Osteoblast (primary cell): Measurements from ENCODE around the gene VAPA. TPM values are rescaled to one million over a fixed set of nuclear protein-coding genes. Genes with fewer than 3 reads are reported as not detected.

Experiments used
- DNase-seq: peaks from one replicate; pipeline ENCODE4 v3.0.0; 2011; ENCODE audit warnings: low spot score, mixed read lengths; ENCODE audit not compliant: insufficient read length; ENCODE audit errors: missing footprints
- H2AFZ ChIP-seq: 2 replicates; pipeline ENCODE4 v1.6.0; 2011; ENCODE audit warnings: mild to moderate bottlenecking, low read length
- H3K27ac ChIP-seq: 2 replicates; pipeline ENCODE4 v1.5.1; 2011; ENCODE audit warnings: mild to moderate bottlenecking, low read depth, low read length, moderate library complexity
- H3K27me3 ChIP-seq: 2 replicates; pipeline ENCODE4 v1.6.0; 2012; ENCODE audit warnings: mild to moderate bottlenecking, control low read depth, inconsistent platforms, low read length, moderate library complexity; ENCODE audit not compliant: insufficient read depth
- H3K36me3 ChIP-seq: 2 replicates; pipeline ENCODE4 v1.5.1; 2011; ENCODE audit warnings: mild to moderate bottlenecking, low read length, control low read depth, moderate library complexity; ENCODE audit not compliant: insufficient read depth
- H3K4me1 ChIP-seq: 2 replicates; pipeline ENCODE4 v1.5.1; 2011; ENCODE audit warnings: mild to moderate bottlenecking, low read length, control low read depth, moderate library complexity; ENCODE audit not compliant: insufficient read depth
- H3K4me2 ChIP-seq: 2 replicates; pipeline ENCODE4 v1.6.0; 2011; ENCODE audit warnings: mild to moderate bottlenecking, low read length; ENCODE audit not compliant: insufficient read depth
- H3K4me3 ChIP-seq: fragments of 200-600 bp; sonication (generic); 3 replicates; pipeline ENCODE4 v1.5.1; 2012; ENCODE audit warnings: mild to moderate bottlenecking, low read length, inconsistent platforms; ENCODE audit not compliant: insufficient read depth
- H3K79me2 ChIP-seq: 2 replicates; pipeline ENCODE4 v1.6.0; 2012; ENCODE audit warnings: mild to moderate bottlenecking, low read length, control low read depth, inconsistent platforms; ENCODE audit not compliant: insufficient read depth
- H3K9me3 ChIP-seq: 2 replicates; pipeline ENCODE4 v1.5.1; 2011; ENCODE audit warnings: low read depth, low read length, control low read depth
- H4K20me1 ChIP-seq: 2 replicates; pipeline ENCODE4 v1.6.0; 2012; ENCODE audit warnings: mild to moderate bottlenecking, low read length, control low read depth; ENCODE audit not compliant: insufficient read depth
- CTCF ChIP-seq: IDR thresholded peaks from 2 replicates; pipeline ENCODE4 v1.5.1; 2011; ENCODE audit warnings: mild to moderate bottlenecking, low read depth, low read length, moderate library complexity; ENCODE audit errors: extremely low read depth
- total RNA-seq: library from RNA; depleted of rRNA; stranded (reverse); fragments of >200 nt; gene quantifications from 2 replicates; pipeline ENCODE4 v1.2.3, GENCODE V29; 2012

Gene VAPA
- total RNA-seq, 1 donor = 316 TPM

- Histone ChIP-seq H4K20me1 (peaks cover 40% of the 10 kb centered on the region), H3K36me3 (no peaks in the 10 kb centered on the region), H3K27me3 (no peaks in the 10 kb centered on the region), H3K4me3 (peak overlapping the region; percentile 92), H3K4me2 (peak overlapping the region; percentile 91), H3K9me3 (no peaks in the 10 kb centered on the region), H3K27ac (peak overlapping the region; percentile 96), H3K79me2 (peaks cover 58% of the 10 kb centered on the region), H3K4me1 (peaks cover 36% of the 10 kb centered on the region), H2AFZ (no peak overlapping the region)
- peak; percentile 92 for DNase-seq
- TF ChIP-seq CTCF = no peak
Observed at GRCh38 chr18:9914584-9915290, 921 bp downstream of the VAPA start.

- Histone ChIP-seq H3K9me3 (no peaks in the 10 kb centered on the region), H3K4me2 (peak overlapping the region; percentile 91), H4K20me1 (peaks cover 47% of the 10 kb centered on the region), H2AFZ (no peak overlapping the region), H3K79me2 (peaks cover 65% of the 10 kb centered on the region), H3K27ac (peak overlapping the region; percentile 96), H3K4me1 (peaks cover 36% of the 10 kb centered on the region), H3K4me3 (peak overlapping the region; percentile 92), H3K27me3 (no peaks in the 10 kb centered on the region), H3K36me3 (no peaks in the 10 kb centered on the region)
- peak; percentile 78 for DNase-seq
- TF ChIP-seq CTCF = no peak
Observed at GRCh38 chr18:9915291-9916076, 1.7 kb downstream of the VAPA start.

GRCh38 chr18:9916077-9916639 lies 2.3 kb downstream of the VAPA start:
- Histone ChIP-seq H3K27me3 (no peaks in the 10 kb centered on the region), H2AFZ (no peak overlapping the region), H3K4me3 (peak overlapping the region; percentile 92), H3K36me3 (no peaks in the 10 kb centered on the region), H3K27ac (peak overlapping the region; percentile 96), H3K4me1 (peaks cover 41% of the 10 kb centered on the region), H3K4me2 (peak overlapping the region; percentile 91), H3K79me2 (peaks cover 72% of the 10 kb centered on the region), H4K20me1 (peaks cover 54% of the 10 kb centered on the region), H3K9me3 (no peaks in the 10 kb centered on the region)
- peak; percentile 80 for DNase-seq
- TF ChIP-seq CTCF = no peak

GRCh38 chr18:9916808-9917207 lies 3.0 kb downstream of the VAPA start:
- Histone ChIP-seq H3K4me2 (peak overlapping the region; percentile 91), H3K27ac (peak overlapping the region; percentile 96), H3K4me1 (peaks cover 41% of the 10 kb centered on the region), H3K9me3 (no peaks in the 10 kb centered on the region), H3K79me2 (peaks cover 78% of the 10 kb centered on the region), H3K27me3 (no peaks in the 10 kb centered on the region), H3K4me3 (peak overlapping the region; percentile 92), H3K36me3 (no peaks in the 10 kb centered on the region), H4K20me1 (peaks cover 60% of the 10 kb centered on the region), H2AFZ (no peak overlapping the region)
- no peak for TF ChIP-seq CTCF
- no peak for DNase-seq
